Bladder microvascular endothelial cell (primary cell): ENCODE measurements around the gene MMP11. TPM values are rescaled to one million over a fixed set of nuclear protein-coding genes. Genes with fewer than 3 reads are reported as not detected.

Experiments
- total RNA-seq: library from RNA; depleted of rRNA; stranded (reverse); fragments of >200 nt; gene quantifications from 2 replicates; pipeline ENCODE4 v1.2.3, GENCODE V29; 2014

MMP11 gene
- 1.9 and 8.6 TPM in 2 replicates for total RNA-seq

GRCh38 chr22:23772649-23773473, at the start of gene MMP11:
MMP11 (plus strand) TSS chr22:23772849; CDS start chr22:23772871, 22 bp downstream.

GRCh38 chr22:23750714-23751440, 21.8 kb upstream of the MMP11 start, which contains the start of gene ZNF70:
ZNF70 (minus strand) TSS chr22:23751112; CDS start chr22:23745140, 5,972 bp downstream.

GRCh38 chr22:23754220-23754919, 18.3 kb upstream of the MMP11 start, which contains the start of gene VPREB3:
VPREB3 (minus strand) TSS chr22:23754425; CDS start chr22:23754363, 62 bp downstream.

GRCh38 chr22:23762842-23763578, 9.6 kb upstream of the MMP11 start, which contains the start of gene C22orf15:
C22orf15 (plus strand) TSS chr22:23762990; CDS start chr22:23763307, 317 bp downstream.

GRCh38 chr22:23767673-23768548, 4.7 kb upstream of the MMP11 start, which contains the start of gene CHCHD10:
CHCHD10 (minus strand) TSS chr22:23767972; CDS start chr22:23767874, 98 bp downstream.

GRCh38 chr22:23786752-23787599, 14.3 kb downstream of the MMP11 start, which contains the start of gene SMARCB1:
SMARCB1 (plus strand) TSS chr22:23786966; CDS start chr22:23787170, 204 bp downstream.

Other genes with a start within 250 kb of the MMP11 start
- gene IGLL1, start 192.6 kb upstream of the MMP11 start, total RNA-seq: not detected in 2 replicates
- gene DRICH1, start 140.5 kb upstream of the MMP11 start, total RNA-seq: 0.06 TPM in 1 of 2 replicates, not detected in the other
- not detected in 2 replicates for gene RGL4, start 81.8 kb upstream of the MMP11 start, total RNA-seq
- gene ZNF70, start 21.7 kb upstream of the MMP11 start, total RNA-seq: 1.1 and 3.1 TPM in 2 replicates
- gene VPREB3, start 18.4 kb upstream of the MMP11 start, total RNA-seq: not detected in 2 replicates
- gene C22orf15, start 9.9 kb upstream of the MMP11 start, total RNA-seq: 0.13 and 0.81 TPM in 2 replicates
- 2.8 and 5.4 TPM in 2 replicates for gene CHCHD10, start 4.9 kb upstream of the MMP11 start, total RNA-seq
- gene SMARCB1, start 14.1 kb downstream of the MMP11 start, total RNA-seq: 17.0 and 26.8 TPM in 2 replicates
- 0.38 and 0.49 TPM in 2 replicates for gene DERL3, start 66.2 kb downstream of the MMP11 start, total RNA-seq
- 2.8 and 7.9 TPM in 2 replicates for gene SLC2A11, start 85.0 kb downstream of the MMP11 start, total RNA-seq
- 164 and 291 TPM in 2 replicates for gene MIF, start 121.5 kb downstream of the MMP11 start, total RNA-seq
- 1.3 and 7.0 TPM in 2 replicates for gene GSTT2B, start 188.3 kb downstream of the MMP11 start, total RNA-seq
- 0.25 and 1.1 TPM in 2 replicates for gene DDTL, start 194.0 kb downstream of the MMP11 start, total RNA-seq
- 65.6 and 81.6 TPM in 2 replicates for gene DDT, start 201.6 kb downstream of the MMP11 start, total RNA-seq
- gene GSTT2, start 207.3 kb downstream of the MMP11 start, total RNA-seq: not detected in 2 replicates
- not detected in 2 replicates for gene GSTT4, start 232.6 kb downstream of the MMP11 start, total RNA-seq
- 28.5 and 57.3 TPM in 2 replicates for gene CABIN1, start 238.5 kb downstream of the MMP11 start, total RNA-seq